GM20000 (cell line): ENCODE measurements around the gene CDSN.

Source experiments
- DNase-seq: peaks from one replicate; pipeline ENCODE4 v3.0.0; 2012; ENCODE audit warnings: low spot score
- CTCF ChIP-seq: IDR thresholded peaks from 2 replicates; pipeline ENCODE4 v1.5.1; 2012; ENCODE audit warnings: mild to moderate bottlenecking, control low read depth; ENCODE audit errors: extremely low read depth, missing control alignments

CDSN gene

GRCh38 chr6:31154436-31154835, 34.2 kb upstream of the CDSN start:
- TF ChIP-seq CTCF, result no peak
- no peak for DNase-seq

GRCh38 chr6:31152781-31153180, 32.5 kb upstream of the CDSN start:
- no peak for TF ChIP-seq CTCF
- no peak for DNase-seq

- TF ChIP-seq CTCF, result no peak
- DNase-seq, result no peak
These were observed 29.7 kb upstream of the CDSN start for GRCh38 chr6:31149827-31150447.

GRCh38 chr6:31145386-31145785, 25.1 kb upstream of the CDSN start:
- DNase-seq, result no peak
- no peak for TF ChIP-seq CTCF

- no peak for DNase-seq
- TF ChIP-seq CTCF, result no peak
These were observed 24.7 kb upstream of the CDSN start for GRCh38 chr6:31144970-31145340.

- TF ChIP-seq CTCF, result no peak
- no peak for DNase-seq
These were observed 24.2 kb upstream of the CDSN start for GRCh38 chr6:31144296-31144969.

- DNase-seq, result no peak
- no peak for TF ChIP-seq CTCF
These were observed 22.9 kb upstream of the CDSN start for GRCh38 chr6:31143148-31143547.
